HG03432 (cell line): ENCODE results near the gene RABGEF1.
"Not testable (repeated sequence)": the region's sequence is repeated elsewhere in the genome, so short reads cannot be mapped to it uniquely, and the experiment has no call there.

ENCODE experiments used
- ATAC-seq: cut with Tn5 transposase; IDR thresholded peaks from one replicate; pipeline ENCODE4 v1.9.1; 2021; ENCODE audit warnings: mild to moderate bottlenecking, moderate library complexity; ENCODE audit not compliant: unreplicated experiment

RABGEF1 gene

DNA sequence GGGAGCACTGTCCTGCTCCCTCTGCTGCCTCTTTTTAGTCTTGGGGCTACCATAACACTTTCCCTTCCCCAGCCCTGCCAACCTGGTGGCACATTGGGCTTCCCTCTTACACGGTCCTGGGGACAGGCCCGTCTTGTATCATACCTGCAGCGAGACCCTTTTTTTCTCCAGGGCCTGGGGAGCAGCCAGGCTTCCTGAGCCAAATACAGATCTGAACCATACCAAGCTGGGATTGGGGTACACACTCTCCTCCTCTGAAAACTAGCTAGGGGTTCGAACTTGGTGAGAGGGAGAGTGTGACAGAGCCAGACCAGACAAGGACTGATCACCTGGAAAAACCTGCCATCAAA, 105.5 kb downstream of the RABGEF1 start:
- not testable (repeated sequence) for ATAC-seq

DNA sequence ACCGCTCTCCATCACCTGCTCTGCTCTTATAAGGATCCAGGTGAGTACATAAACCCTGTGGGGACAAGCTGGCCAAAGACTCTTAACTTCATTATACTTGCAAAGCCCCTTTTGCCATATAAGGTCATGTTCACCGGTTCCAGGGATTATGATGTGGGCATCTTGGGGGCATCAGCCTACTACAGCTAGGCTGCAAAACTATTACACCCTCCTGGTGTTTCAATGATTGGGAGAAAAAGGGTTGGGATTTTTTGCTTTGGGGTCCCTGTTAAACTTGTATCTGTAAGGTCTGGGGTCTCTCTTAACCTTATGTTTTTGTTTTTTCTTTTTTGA, 107.0 kb downstream of the RABGEF1 start:
- ATAC-seq: not testable (repeated sequence)

DNA sequence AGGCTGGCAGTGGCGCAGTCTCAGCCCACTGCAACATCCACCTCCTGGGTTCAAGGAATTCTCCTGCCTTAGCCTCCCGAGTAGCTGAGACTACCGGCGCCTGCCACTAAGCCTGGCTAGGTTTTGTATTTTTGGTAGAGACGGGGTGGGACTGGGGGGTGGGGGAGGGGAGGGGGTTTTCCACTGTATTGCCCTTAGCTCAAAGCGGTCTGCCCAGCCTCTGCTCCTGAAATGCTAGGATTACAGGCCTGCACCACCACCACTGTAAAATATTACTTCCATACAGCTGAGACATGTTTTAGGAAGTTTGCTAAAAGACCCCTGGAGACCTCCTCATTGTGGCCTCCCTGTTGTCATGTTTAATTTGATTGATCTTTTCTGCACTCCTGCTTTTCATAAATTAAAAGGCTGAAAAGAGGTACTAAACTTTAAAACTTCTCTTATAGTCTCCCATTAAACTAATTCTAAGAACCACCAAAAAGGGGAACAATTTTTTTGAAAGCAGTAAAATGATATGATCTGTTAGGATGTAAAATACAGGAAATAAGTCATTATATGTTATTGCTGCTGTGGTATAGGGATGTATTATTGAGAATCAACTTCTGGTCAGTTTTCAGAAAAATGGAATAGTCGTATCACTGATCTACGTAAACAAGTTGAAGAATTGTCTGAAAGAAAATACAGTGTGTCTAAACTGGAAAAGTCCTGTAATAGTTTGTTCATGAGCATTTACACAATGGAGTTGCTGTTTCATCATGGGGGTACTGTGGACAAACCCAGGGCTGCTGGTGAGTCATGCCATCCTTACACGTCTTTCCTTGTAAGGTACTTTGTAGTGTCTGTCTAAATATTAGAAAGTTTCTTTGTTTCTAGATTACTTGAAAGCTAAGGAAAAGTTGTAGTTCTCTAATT, 107.6 kb downstream of the RABGEF1 start:
- no peak for ATAC-seq

DNA sequence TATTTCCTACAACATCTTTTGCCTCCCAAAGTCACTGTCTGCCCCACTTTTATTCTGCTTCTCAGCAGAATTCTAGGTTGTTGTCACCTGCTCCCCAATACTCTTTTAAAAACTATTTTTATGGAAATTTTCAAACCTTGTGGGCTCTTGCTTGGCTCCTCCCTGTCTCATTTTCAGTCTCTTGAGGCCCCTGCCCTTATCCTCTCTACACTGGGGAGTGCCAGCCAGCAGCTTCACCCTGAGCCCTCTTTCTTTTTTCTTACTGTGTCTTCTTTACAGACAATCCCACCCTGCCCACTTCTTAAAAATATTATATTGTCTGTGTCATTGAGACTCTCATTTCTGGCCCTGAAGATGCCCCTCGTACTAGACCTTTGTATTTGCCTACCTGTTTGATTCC, 118.8 kb downstream of the RABGEF1 start:
- no peak for ATAC-seq

DNA sequence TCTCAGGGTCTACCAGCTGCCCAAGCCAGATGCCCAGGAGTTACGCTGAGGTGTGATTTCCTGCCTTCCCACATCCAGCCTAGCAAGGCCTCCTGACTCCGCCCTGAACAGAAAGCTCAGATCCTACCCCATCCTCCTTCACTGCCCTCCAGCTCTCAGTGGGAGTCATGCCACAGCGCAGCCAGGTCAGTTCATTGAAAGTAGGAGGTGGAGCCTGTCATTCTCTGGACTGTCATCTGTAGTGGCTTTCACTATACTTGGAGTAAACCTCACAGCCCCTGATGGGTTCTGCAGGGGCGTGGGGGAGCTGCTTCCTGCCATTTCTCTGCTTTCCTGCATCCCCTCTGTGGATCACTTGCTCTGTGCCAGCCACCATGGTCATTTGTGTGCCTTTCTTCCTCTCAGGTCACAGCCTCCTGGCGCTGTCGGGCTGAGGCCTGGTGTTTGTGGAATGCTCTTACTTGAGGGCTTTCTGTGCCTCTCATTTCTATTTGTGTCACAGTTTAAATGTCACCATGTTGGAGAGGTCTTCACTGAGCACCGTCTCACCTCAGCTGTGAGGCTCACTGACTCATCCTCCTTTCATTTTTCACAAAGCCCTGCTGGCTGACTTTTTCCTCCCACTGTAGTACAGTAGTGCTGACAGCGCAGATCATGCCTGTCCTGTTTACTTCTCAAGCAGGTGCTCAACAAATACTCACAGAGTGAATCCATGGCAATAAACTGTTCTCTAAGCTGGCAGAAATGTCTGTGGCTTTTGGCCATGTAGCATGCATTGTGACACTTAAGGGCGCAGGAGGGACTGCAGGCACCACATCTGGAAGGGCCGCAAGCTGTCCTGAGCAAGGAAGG, 119.5 kb downstream of the RABGEF1 start:
- ATAC-seq: no peak

DNA sequence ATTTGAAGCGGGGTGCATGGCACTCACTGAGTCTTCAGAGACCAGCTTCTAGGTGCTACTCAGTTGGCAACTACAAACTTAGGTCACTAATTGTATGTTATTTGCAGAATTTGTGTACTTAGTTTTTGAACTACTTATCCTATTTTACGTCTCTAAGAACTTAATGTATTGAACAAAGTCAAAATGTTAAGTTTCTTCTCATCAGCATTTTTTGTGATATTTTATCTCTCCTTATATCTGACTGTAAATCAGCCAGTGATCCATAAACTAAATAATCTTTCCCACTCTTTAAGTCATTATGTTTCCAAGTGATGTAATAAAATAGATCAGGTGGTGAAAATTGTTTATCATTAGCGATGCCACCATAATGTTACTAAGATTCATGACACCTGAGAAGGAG, 120.2 kb downstream of the RABGEF1 start:
- no peak for ATAC-seq
